Activated T-cell treated with anti-CD3 and anti-CD28 coated beads for 48 hours (primary cell): Measurements from ENCODE around the gene ARHGAP20.

Experiments
- DNase-seq: peaks from one replicate; pipeline ENCODE4 v3.0.0-alpha.2; 2020; ENCODE audit warnings: low read depth

ARHGAP20 gene, protein sequence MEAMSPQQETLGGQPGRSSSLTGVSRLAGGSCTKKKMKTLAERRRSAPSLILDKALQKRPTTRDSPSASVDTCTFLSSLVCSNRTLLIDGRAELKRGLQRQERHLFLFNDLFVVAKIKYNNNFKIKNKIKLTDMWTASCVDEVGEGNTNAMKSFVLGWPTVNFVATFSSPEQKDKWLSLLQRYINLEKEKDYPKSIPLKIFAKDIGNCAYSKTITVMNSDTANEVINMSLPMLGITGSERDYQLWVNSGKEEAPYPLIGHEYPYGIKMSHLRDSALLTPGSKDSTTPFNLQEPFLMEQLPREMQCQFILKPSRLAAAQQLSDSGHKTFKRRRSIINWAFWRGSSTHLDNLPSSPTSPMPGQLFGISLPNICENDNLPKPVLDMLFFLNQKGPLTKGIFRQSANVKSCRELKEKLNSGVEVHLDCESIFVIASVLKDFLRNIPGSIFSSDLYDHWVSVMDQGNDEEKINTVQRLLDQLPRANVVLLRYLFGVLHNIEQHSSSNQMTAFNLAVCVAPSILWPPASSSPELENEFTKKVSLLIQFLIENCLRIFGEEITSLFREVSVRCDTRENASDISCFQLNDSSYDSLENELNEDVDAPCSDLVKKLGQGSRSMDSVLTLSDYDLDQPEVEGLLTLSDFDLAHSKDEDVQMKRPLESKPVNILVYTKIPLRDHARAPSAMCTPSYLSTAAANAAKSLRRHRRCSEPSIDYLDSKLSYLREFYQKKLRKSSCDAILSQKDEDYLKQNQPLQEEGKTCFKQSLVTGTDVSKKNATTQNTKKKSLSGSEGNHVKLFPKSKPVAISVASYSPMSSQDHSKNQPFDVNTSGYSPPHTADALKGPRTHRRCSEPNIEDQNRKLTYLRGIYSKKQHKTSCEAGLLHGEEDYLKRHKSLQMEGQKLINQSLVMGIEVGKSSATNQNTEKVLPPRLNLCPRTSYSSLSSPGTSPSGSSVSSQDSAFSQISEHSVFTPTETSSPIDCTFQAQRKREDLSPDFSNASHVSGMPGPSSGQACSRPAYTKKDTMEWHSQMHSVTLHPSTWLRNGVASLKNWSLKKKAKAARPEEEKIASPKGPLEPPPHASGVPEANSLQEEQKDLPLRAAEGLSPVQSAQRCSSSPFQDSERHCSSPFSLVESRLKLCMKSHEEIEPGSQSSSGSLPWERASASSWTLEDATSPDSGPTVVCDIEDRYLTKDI

DNA sequence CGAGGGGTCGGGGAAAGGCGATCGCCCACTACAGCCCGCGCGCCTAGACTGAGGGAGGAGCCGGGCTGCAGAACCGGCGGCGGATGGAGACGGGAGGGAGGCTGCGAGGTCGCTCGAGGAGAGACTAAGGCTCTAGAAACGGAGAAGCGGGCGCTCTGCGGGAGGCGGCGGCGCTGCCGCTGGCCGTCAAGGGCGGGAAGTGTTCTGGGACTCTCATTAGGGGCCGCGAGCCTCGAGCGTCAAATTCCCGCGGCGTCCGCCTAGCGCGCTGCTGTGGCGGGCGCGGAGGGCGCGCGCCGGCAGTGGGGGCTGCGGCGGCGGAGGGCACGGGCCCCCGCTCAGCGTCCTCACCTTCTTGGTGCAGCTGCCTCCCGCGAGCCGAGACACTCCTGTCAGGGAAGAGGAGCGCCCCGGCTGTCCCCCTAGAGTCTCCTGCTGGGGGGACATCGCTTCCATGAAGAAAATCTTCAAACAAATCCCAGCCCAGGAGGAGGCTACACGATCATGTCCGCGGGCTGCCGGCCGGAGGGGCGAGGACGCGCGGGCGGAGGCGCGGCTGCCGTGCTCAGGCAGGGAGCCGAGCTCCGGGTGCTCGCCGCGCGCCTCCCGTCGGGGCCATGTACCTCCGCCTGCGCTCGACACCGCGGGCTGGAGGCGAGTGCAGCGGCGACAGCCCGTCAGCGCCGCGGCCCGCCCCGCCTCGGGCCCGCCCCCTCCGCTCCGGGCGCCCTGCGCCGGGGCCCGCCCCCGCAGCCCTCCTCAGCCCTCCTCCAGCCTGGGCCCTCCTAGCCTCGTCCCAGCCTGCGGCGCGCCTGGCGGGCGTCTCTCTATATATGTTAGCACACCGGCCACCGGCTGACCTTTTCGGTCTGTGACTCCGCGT, at the start of gene ARHGAP20:
Gene ARHGAP20 (minus strand): TSS at position 662 of the 883 bp plus-strand sequence. CDS start 206 bp downstream, at position 456.
- peak; percentile 54 for DNase-seq

DNA sequence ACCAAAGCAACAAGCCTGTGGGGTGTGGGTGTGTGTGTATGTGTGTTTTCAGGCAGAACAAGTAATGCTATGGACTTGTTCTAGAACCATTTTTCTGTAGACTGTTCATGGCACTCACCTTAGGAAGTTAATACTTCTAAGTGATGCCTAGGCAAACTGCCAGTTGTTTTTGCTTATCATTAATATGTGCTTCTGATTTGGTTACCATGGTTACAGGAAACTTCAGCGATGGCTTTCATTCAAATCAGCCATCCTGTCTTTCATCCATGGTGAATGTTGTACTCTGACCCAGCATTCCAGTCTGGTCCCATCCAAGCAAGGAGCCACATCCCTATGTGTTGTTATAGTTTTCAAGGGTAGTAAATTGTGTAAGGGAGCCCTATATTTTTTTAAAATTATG, 49.8 kb upstream of the ARHGAP20 start:
- DNase-seq, result no peak

DNA sequence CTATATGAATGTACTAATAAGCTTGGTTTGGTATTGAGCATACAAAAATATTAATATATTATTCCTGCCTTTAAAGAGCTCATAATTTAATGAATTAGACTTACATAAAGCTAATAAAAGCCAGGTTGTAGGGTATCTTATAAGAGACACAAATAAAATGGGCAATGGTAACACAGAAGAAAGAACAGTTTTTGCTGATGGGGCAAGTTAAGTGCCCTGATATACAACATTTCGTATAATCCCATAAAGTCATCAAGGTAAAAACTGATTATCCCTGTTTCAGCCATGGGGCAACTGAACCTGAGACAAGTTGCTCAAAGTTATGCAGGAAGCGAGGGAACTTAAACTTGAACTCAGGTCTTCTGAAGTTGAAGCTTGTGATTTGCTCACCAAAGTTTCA, 48.9 kb upstream of the ARHGAP20 start:
- no peak for DNase-seq

DNA sequence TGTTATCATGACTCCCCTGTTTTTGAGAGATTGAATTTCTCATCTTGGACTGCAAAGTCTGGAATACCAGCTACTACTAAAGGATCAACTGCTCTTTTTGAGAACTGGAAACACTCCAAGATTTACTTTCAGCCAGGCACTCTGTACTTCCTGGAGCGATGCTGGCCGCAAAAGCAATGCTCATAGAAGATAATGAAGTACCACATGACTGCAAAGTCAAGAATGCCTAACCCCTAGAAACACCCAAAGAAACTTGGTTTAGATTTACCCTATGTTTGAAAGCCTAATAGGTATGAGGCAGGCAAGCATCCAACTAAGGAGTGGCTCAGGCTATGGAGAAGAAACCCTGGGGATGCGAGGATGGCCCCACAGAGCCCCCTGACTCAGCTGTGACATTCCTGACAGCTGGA, 47.7 kb upstream of the ARHGAP20 start:
- no peak for DNase-seq

DNA sequence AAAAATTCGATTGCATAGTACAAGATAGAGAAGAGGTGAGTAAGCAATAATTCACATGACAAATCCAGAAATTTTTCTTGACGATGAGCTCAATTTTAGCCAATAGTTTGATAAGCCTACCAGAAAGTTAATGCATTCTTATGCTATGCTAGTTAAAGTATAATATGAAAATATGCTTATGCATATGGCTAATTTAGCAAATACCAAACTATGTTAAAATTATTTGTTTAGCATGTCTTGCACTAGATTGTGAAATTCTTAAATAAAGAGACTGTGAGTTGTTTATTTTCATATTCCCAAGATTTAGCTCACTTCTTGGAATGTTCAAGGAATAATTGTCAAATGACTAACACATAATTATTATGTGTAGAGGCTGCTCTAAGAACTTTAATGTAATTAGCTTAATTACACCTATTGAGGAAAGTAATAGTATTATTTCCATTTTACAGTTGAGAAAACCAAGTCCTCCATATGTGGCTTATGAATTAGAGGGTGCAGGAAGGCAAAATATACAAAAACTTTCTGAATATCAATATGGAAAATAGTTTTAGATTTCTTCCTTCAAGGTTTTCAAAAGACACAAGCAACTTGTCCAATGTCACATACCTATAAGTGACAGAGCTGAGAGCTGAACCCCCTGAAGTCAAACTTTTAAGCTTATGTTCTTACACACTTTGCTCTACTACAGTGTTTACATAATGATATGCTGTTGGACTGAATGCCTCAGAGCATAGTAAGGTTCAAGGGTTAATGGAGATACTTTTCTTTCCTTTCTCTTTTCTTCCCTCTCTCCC, 45.9 kb upstream of the ARHGAP20 start:
- no peak for DNase-seq

DNA sequence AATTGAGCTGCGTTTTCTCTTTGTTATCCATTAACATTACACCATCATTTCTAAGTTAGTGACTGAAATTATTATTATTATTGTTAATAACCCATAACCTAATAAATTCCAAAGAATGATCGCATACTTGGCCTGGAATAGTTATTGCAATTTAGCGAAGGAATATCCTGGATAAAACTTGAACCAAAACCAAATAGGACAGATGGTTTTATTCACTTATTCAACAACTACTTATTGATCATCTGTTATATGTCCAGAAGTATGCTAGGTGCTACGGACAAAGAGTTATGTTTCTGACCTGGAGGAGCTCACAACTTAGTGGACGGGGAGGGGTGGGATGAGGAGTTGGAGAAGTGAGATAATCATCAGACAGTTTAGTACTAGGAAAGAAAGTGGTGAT, 44.8 kb upstream of the ARHGAP20 start:
- no peak for DNase-seq

DNA sequence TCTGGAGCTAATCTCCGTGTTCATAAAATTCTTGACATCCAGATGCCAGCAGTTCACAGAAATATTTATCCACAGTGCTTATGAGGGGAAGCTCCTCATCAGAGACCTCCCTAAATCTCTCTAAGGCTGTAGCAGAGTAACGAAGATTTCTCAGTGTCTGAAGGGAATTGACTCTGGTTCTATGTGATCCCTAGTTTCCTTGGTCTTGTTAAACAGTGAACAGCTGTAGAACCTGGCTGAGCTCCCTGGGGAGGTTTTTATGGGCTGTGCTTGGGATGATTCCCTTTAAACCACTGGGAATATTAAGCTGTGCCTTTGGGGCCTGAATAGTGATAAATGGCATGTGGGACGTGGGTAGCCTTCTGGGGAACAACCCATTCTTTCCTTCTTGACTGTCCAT, 43.7 kb upstream of the ARHGAP20 start:
- DNase-seq, result no peak

DNA sequence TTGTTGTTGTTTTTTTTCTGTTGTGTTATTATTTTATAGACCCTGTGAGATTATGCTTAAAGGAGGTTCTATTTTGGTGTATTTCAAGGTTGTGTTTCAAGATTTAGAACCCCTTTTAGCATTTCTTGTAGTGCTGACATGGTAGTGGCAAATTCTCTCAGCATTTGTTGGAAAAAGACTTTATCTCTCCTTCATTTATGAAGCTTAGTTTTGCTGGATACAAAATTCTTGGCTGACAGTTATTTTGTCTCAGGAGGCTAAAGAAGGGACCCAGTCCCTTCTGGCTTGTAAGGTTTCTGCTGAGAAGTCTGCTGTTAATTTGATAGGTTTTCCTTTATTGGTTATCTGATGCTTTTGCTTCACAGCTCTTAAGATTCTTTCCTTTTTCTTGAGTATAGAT, 40.7 kb upstream of the ARHGAP20 start:
- DNase-seq, result no peak

DNA sequence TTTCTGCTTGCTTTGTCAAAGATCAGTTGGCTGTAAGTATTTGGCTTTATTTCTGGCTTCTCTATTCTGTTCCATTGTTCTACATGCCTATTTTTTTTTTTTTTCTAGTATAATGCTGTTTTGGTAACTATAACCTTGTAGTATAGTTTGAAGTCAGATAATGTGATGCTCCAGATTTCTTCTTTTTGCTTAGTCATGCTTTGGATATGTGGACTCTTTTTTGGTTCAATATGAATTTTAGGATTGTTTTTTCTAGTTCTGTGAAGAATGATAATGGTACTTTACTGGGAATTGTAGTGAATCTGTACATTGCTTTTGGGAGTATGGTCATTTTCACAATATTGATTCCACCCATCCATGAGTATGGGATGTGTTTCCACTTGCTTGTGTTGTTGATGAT, 37.9 kb upstream of the ARHGAP20 start:
- DNase-seq, result no peak

DNA sequence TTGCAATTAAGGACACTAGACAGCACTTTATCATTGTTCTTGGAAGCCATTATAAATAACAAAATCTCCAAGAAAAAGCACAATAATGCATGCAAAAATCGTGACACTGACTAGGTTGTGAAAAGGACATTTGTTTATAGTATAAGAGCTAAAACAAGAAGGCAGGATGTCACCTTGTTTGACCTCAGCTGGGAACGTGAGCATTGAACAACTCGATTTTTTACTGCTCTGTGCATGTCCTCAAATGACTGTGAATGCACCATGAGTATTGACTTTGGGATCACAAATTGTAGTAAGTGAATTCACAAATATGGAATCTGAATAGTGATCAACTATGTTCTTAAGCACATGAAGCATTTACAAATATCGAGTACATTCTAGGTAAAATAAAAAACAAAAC, 35.3 kb upstream of the ARHGAP20 start:
- DNase-seq, result no peak

DNA sequence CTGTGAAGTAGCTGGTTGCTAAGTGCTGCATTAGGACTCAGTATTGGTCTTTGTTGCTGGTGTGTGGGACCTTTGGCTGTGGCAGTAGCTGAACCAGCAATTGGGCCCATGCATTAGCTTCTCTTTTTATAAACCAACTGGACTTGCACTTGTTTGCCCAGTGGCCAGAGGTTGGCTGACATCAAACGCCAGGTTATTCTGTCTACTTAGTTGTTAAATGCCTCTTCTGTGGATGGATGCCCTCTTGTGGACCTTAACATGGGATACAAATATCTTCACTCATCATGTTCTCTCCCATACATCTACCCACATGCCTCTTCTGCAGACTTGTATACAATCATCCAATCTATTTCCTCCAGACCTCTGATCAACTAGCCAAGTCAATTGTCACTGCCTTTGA, 26.4 kb upstream of the ARHGAP20 start:
- DNase-seq, result no peak

DNA sequence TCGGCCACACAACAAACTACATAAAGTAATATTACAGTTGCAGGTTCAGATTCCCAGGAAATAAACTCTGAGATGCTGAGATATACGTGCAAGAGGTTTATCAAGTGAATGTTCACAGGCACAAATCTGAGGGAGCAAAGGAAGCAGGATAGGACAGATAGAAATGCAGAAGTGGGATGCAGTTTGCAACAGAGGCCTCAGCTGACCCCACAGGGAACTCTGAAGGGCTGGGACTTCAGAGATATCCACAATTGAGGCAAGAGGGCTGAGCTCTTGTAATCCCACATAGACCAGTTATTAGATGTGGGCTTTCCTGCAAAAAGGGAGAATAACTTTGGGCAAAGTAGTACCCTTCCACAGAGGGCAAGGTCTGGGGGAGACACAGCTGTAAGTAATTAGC, 25.4 kb upstream of the ARHGAP20 start:
- DNase-seq, result no peak

DNA sequence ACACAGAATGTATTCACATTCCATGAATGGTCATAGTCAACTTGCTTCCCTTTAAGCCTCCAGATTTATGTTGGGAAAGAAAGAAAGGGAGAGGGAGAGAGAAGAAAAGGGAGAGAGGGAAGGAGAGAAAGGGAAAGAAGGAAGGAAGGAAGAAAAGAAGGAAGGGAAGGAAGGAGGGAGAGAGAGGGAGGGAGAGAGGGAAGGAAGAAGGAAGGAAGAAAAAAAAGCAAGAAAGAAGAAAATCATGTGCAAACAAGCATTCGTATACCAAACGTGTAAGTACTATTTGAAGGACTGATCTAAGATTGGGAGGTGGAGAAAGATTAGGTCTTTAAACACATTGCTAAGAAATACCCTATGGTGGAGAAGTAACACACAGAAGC, 23.9 kb upstream of the ARHGAP20 start:
- no peak for DNase-seq

DNA sequence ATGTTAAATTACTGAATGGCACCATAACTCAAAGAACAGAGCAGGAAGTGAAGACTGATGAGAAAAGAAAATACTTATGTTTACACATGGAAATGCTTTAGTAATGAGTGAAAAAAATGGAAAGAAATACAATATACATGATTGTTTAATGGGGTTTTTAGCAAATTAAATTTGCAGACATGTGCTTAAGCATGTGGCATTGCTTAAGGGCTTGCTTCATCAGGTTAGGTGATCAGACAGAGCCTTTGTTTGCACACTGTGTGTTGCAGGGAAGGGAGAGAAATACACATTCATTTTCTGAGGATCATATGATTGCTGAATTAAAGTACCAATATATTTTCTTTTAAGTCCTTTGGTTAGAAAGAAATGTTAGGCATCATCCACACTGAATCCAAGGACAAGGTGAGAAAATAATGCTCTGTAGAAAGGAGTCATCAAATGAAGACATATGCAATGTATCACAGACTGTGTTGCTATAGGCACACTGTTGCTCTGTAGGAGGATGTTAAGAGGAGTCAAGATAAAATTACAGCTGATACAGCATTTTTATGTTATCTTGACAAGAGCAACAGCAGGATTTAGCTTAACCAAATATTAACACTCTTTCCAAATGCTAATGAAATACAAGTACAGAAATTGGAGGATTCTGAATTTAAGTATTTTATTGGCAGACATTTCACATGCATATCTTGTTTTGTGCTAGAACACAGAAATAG, 23.4 kb upstream of the ARHGAP20 start:
- DNase-seq, result no peak

DNA sequence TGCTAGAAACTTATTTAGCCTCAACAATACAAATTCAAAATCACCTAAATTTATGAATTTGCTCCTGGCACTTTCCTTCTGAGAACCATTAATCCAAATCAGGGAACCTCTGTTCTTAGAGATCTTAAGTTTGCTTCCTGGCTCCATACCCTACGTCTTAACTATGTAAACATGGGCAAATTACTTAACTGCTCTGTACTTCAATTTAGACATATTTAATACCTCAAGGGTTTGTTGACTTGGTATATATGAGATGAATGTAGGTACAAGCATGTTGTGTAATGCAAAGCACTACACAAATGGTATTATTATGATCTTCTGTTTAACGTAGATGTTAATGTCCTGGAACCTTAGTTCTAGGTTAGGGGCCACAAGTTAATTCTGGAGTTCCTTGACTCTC, 22.6 kb upstream of the ARHGAP20 start:
- no peak for DNase-seq

DNA sequence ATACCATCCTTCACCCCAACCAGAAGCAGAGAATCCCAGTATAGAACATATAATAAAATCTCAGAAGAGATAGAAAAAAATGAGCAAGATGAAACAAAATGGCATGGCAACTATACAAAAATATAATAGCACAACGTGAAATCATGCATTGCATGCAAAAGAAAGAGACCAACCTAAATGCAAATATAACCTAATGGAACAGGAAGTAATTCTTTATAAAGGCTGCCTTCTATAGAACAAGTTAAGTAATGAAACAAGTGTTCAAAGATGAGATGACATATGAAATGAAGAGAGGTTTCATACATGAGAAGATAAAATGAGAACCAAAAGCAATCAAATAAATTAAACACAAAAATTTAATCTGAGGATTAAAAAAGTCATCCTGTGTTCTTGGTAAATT, 18.5 kb upstream of the ARHGAP20 start:
- DNase-seq, result no peak

DNA sequence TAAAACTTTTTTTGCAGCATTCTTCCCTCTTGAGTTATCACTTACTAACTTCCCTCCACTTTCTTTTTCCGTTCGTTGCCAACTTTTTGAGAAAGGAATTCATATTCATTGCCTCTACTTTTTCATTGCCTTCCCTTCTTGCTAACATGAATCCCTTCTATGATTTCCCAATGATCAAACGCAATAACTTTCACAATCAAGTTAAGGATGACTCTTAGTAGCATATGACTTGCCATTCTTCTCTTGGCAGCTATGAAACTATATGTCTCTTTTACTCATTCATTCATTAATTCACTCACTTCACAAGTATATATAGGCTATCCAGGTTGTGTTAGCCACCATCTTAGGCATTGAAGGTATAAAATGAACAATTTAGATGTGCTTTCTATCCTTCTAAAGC, 16.6 kb upstream of the ARHGAP20 start:
- no peak for DNase-seq

DNA sequence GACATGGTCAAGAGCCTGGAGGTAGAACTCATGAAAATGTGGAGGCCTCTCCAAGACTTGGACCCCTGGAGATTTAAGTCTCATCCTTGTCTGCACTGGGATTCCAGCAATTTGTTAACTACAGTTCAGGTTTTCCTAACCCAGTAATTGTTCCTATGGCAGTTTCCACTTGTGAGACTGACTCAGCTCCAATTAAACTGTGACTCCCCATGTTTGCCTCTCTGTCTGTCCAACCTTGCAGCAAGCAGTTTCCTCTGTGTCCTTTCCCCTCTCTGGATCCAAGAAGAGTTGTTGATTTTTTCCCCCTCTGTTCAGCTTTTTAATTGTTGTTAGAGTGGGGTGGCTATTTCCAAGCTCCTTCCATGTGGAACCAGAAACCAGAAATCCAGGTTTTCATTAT, 16.2 kb upstream of the ARHGAP20 start:
- no peak for DNase-seq

DNA sequence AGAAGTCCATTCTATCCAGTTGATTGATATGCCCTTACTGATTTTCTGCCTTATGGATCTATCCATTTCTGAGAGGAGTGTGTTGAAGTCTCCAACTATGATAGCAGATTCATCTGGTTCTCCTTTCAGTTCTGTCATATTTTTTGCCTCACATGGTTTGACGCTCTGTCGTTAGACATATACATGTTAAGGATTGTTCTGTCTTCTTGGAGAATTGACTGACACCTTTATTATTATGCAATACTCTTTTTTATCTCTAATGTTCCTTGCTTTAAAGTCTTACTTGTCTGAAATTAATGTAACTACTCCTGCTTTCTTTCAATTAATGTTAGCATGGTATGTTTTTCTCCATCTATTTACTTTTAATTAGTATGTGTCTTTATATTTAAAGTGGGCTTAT, 12.1 kb upstream of the ARHGAP20 start:
- DNase-seq, result no peak
